ENCODE measurements around the gene RANBP17. TPM values are rescaled to one million over a fixed set of nuclear protein-coding genes. Genes with fewer than 3 reads are reported as not detected.
A peak's percentile ranks its signal among the peaks of the same experiment; 100 is the strongest.
"Not testable (repeated sequence)": the region's sequence is repeated elsewhere in the genome, so short reads cannot be mapped to it uniquely, and the experiment has no call there.

Gene RANBP17
- total RNA-seq, 2 experiments from 2014 or later = not detected

- DNase-seq, H3K4me3 Mint-ChIP-seq, ATAC-seq: not testable (repeated sequence)
Observed at GRCh38 chr5:170870390-170870789, 8.6 kb downstream of the RANBP17 start.

GRCh38 chr5:170874017-170874416 lies 12.2 kb downstream of the RANBP17 start:
- no peak overlapping the region for H3K27ac Mint-ChIP-seq
- DNase-seq = no peak
- no peak for ATAC-seq
- peaks cover 3% of the 10 kb centered on the region for H3K27me3 Mint-ChIP-seq
- POLR2A ChIA-PET = interaction anchor here (0.6 kb wide), 1 partner anchor 239 kb away, joined by 3 read pairs; no protein-coding TSS in a partner anchor
- CTCF ChIA-PET = interaction anchor here (1.6 kb wide), 1 partner anchor 22 kb away, joined by 3 read pairs; no protein-coding TSS in a partner anchor
- no peaks in the 10 kb centered on the region for H3K36me3 Mint-ChIP-seq (ENCODE audit: low read depth)
- H3K4me1 Mint-ChIP-seq = no peaks in the 10 kb centered on the region
- no peak overlapping the region for H3K4me3 Mint-ChIP-seq
- intact Hi-C loops (cut with DNase I, micrococcal nuclease) = no loop called here
- H3K9me3 Mint-ChIP-seq (ENCODE audit: low read depth) = peaks cover 18% of the 10 kb centered on the region

More at GRCh38 chr5:170870390-170870789, 8.6 kb downstream of the RANBP17 start:
- CTCF ChIA-PET; H3K4me1 Mint-ChIP-seq; H3K27ac Mint-ChIP-seq; intact Hi-C loops (cut with DNase I, micrococcal nuclease); POLR2A ChIA-PET; H3K27me3 Mint-ChIP-seq; H3K36me3 Mint-ChIP-seq (ENCODE audit: low read depth): not testable (repeated sequence)
- peaks cover 18% of the 10 kb centered on the region for H3K9me3 Mint-ChIP-seq (ENCODE audit: low read depth)

- H3K27me3 Mint-ChIP-seq = peaks cover 3% of the 10 kb centered on the region
- no peak overlapping the region for H3K27ac Mint-ChIP-seq
- ChIA-PET POLR2A (no interaction called here), CTCF (no interaction called here)
- no peaks in the 10 kb centered on the region for H3K36me3 Mint-ChIP-seq (ENCODE audit: low read depth)
- no peak for DNase-seq
- intact Hi-C loops (cut with DNase I, micrococcal nuclease) = no loop called here
- H3K9me3 Mint-ChIP-seq (ENCODE audit: low read depth) = peaks cover 16% of the 10 kb centered on the region
- ATAC-seq = no peak
- H3K4me1 Mint-ChIP-seq = no peaks in the 10 kb centered on the region
- H3K4me3 Mint-ChIP-seq = no peak overlapping the region
Observed at GRCh38 chr5:170875811-170876210, 14.0 kb downstream of the RANBP17 start.

- Mint-ChIP-seq H3K9me3 (ENCODE audit: low read depth) (no peaks in the 10 kb centered on the region), H3K27me3 (peaks cover 3% of the 10 kb centered on the region), H3K36me3 (ENCODE audit: low read depth) (no peaks in the 10 kb centered on the region), H3K4me3 (no peak overlapping the region), H3K4me1 (no peaks in the 10 kb centered on the region), H3K27ac (no peak overlapping the region)
- ChIA-PET CTCF (interaction anchor here (0.9 kb wide), 1 partner anchor 14 kb away, joined by 3 read pairs; no protein-coding TSS in a partner anchor), POLR2A (no interaction called here)
- intact Hi-C loops (cut with DNase I, micrococcal nuclease) = no loop called here
- ATAC-seq = no peak
- DNase-seq = no peak
Observed at GRCh38 chr5:170880084-170880483, 18.3 kb downstream of the RANBP17 start.

- Mint-ChIP-seq H3K27ac (no peak overlapping the region), H3K36me3 (ENCODE audit: low read depth) (no peaks in the 10 kb centered on the region), H3K27me3 (peaks cover 3% of the 10 kb centered on the region), H3K4me1 (no peaks in the 10 kb centered on the region), H3K4me3 (no peak overlapping the region), H3K9me3 (ENCODE audit: low read depth) (no peaks in the 10 kb centered on the region)
- ATAC-seq (no peak), DNase-seq (no peak)
- ChIA-PET POLR2A (no interaction called here), CTCF (interaction anchor here (1.2 kb wide), 1 partner anchor 9 kb away, joined by 3 read pairs; no protein-coding TSS in a partner anchor)
- intact Hi-C loops (cut with DNase I, micrococcal nuclease) = no loop called here
Observed at GRCh38 chr5:170882345-170882744, 20.5 kb downstream of the RANBP17 start.

GRCh38 chr5:170885256-170885655 lies 23.4 kb downstream of the RANBP17 start:
- DNase-seq (no peak), ATAC-seq (no peak)
- ChIA-PET POLR2A (no interaction called here), CTCF (interaction anchor here (0.6 kb wide), 1 partner anchor 149 kb away, joined by 3 read pairs; no protein-coding TSS in a partner anchor)
- H3K36me3 Mint-ChIP-seq (ENCODE audit: low read depth) = no peaks in the 10 kb centered on the region
- no peaks in the 10 kb centered on the region for H3K9me3 Mint-ChIP-seq (ENCODE audit: low read depth)
- peaks cover 2% of the 10 kb centered on the region for H3K27me3 Mint-ChIP-seq
- intact Hi-C loops (cut with DNase I, micrococcal nuclease) = no loop called here
- no peak overlapping the region for H3K27ac Mint-ChIP-seq
- no peak overlapping the region for H3K4me3 Mint-ChIP-seq
- H3K4me1 Mint-ChIP-seq = no peaks in the 10 kb centered on the region

- no peak overlapping the region for H3K4me3 Mint-ChIP-seq
- no peak overlapping the region for H3K27ac Mint-ChIP-seq
- peaks cover 2% of the 10 kb centered on the region for H3K27me3 Mint-ChIP-seq
- CTCF ChIA-PET = interaction anchor here (0.6 kb wide), 1 partner anchor 150 kb away, joined by 3 read pairs; no protein-coding TSS in a partner anchor
- ATAC-seq = no peak
- H3K36me3 Mint-ChIP-seq (ENCODE audit: low read depth) = no peaks in the 10 kb centered on the region
- DNase-seq = no peak
- H3K4me1 Mint-ChIP-seq = no peaks in the 10 kb centered on the region
- POLR2A ChIA-PET = no interaction called here
- H3K9me3 Mint-ChIP-seq (ENCODE audit: low read depth) = no peaks in the 10 kb centered on the region
- intact Hi-C loops (cut with DNase I, micrococcal nuclease) = no loop called here
Observed at GRCh38 chr5:170885809-170886208, 24.0 kb downstream of the RANBP17 start.

GRCh38 chr5:170886210-170886894 lies 24.5 kb downstream of the RANBP17 start:
- Mint-ChIP-seq H3K9me3 (ENCODE audit: low read depth) (no peaks in the 10 kb centered on the region), H3K27me3 (peaks cover 2% of the 10 kb centered on the region), H3K4me3 (no peak overlapping the region), H3K4me1 (no peaks in the 10 kb centered on the region), H3K36me3 (ENCODE audit: low read depth) (no peaks in the 10 kb centered on the region), H3K27ac (no peak overlapping the region)
- POLR2A ChIA-PET = no interaction called here
- DNase-seq (no peak), ATAC-seq (no peak)
- intact Hi-C loops (cut with DNase I, micrococcal nuclease) = no loop called here
- CTCF ChIA-PET = no interaction called here

- Mint-ChIP-seq H3K27me3 (peaks cover 2% of the 10 kb centered on the region), H3K4me3 (no peak overlapping the region), H3K4me1 (no peaks in the 10 kb centered on the region), H3K36me3 (ENCODE audit: low read depth) (no peaks in the 10 kb centered on the region), H3K27ac (no peak overlapping the region), H3K9me3 (ENCODE audit: low read depth) (no peaks in the 10 kb centered on the region)
- ATAC-seq (no peak), DNase-seq (no peak)
- intact Hi-C loops (cut with DNase I, micrococcal nuclease) = no loop called here
- ChIA-PET CTCF (interaction anchor here (0.7 kb wide), 1 partner anchor 156 kb away, joined by 3 read pairs; no protein-coding TSS in a partner anchor), POLR2A (no interaction called here)
Observed at GRCh38 chr5:170892196-170892595, 30.4 kb downstream of the RANBP17 start.

GRCh38 chr5:170894665-170895064 lies 32.8 kb downstream of the RANBP17 start:
- DNase-seq = no peak
- ChIA-PET CTCF (no interaction called here), POLR2A (no interaction called here)
- Mint-ChIP-seq H3K27ac (no peak overlapping the region), H3K36me3 (ENCODE audit: low read depth) (no peaks in the 10 kb centered on the region), H3K9me3 (ENCODE audit: low read depth) (peaks cover 1% of the 10 kb centered on the region), H3K27me3 (peaks cover under 1% of the 10 kb centered on the region), H3K4me1 (no peaks in the 10 kb centered on the region), H3K4me3 (no peak overlapping the region)
- intact Hi-C loops (cut with DNase I, micrococcal nuclease) = no loop called here
- ATAC-seq = no peak

GRCh38 chr5:170896779-170897178 lies 35.0 kb downstream of the RANBP17 start:
- ATAC-seq = no peak
- no peaks in the 10 kb centered on the region for H3K27me3 Mint-ChIP-seq
- H3K4me3 Mint-ChIP-seq = no peak overlapping the region
- ChIA-PET CTCF (no interaction called here), POLR2A (no interaction called here)
- no peak overlapping the region for H3K27ac Mint-ChIP-seq
- H3K9me3 Mint-ChIP-seq (ENCODE audit: low read depth) = peaks cover 9% of the 10 kb centered on the region
- H3K4me1 Mint-ChIP-seq = no peaks in the 10 kb centered on the region
- DNase-seq = peak; percentile 7
- no peaks in the 10 kb centered on the region for H3K36me3 Mint-ChIP-seq (ENCODE audit: low read depth)
- intact Hi-C loops (cut with DNase I, micrococcal nuclease) = loop anchor here in 1 of 2 experiments (1.0 kb wide), 1 partner anchor 152 kb away; no protein-coding TSS in a partner anchor

GRCh38 chr5:170903075-170903474 lies 41.3 kb downstream of the RANBP17 start:
- ATAC-seq (no peak), DNase-seq (no peak)
- Mint-ChIP-seq H3K27me3 (peaks cover 7% of the 10 kb centered on the region), H3K36me3 (ENCODE audit: low read depth) (no peaks in the 10 kb centered on the region), H3K9me3 (ENCODE audit: low read depth) (peaks cover 12% of the 10 kb centered on the region), H3K27ac (no peak overlapping the region), H3K4me1 (no peaks in the 10 kb centered on the region), H3K4me3 (no peak overlapping the region)
- ChIA-PET POLR2A (no interaction called here), CTCF (no interaction called here)
- intact Hi-C loops (cut with DNase I, micrococcal nuclease) = no loop called here

All from activated CD4-positive, alpha-beta T cell treated with anti-CD3 and anti-CD28 coated beads for 36 hours (primary cell).